GM10248 (cell line): ENCODE measurements around the gene MYRF.
A peak's percentile ranks its signal among the peaks of the same experiment; 100 is the strongest.

Experiments
- CTCF ChIA-PET: fragments of 300-600 bp; sonication (Branson Sonifier 250); formaldehyde crosslinking; extraction: SDS; loops from one replicate; lab custom pipeline; 2021; ENCODE audit warnings: antibody characterized with exemption; lab: Yijun Ruan, JAX
- POLR2A ChIA-PET: fragments of 350-650 bp; sonication (Branson Sonifier 250); formaldehyde crosslinking; extraction: SDS; loops from one replicate; lab custom pipeline; 2020; ENCODE audit warnings: antibody characterized with exemption; lab: Yijun Ruan, JAX
- DNase-seq: peaks from one replicate; pipeline ENCODE4 v3.0.0; 2012; ENCODE audit errors: extremely low spot score
- CTCF ChIP-seq: IDR thresholded peaks from 2 replicates; pipeline ENCODE4 v1.5.1; 2012; ENCODE audit warnings: mild to moderate bottlenecking, low read depth; ENCODE audit errors: extremely low read depth, missing control alignments, control extremely low read depth

MYRF gene

GRCh38 chr11:61724437-61724836 lies 28.0 kb upstream of the MYRF start:
- no peak for TF ChIP-seq CTCF
- CTCF ChIA-PET = interaction anchor here (0.8 to 8.2 kb wide), 5 partner anchors 9 to 208 kb away, joined by 3 to 56 read pairs (median 3); no protein-coding TSS in a partner anchor
- POLR2A ChIA-PET = no interaction called here
- no peak for DNase-seq

- CTCF ChIA-PET = interaction anchor here (1.0 to 1.1 kb wide), 2 partner anchors 44 to 356 kb away, joined by 3 to 4 read pairs; no protein-coding TSS in a partner anchor
- DNase-seq = no peak
- POLR2A ChIA-PET = no interaction called here
- no peak for TF ChIP-seq CTCF
Measured at GRCh38 chr11:61725781-61726231, 26.6 kb upstream of the MYRF start.

GRCh38 chr11:61726775-61727174 lies 25.7 kb upstream of the MYRF start:
- ChIA-PET CTCF (interaction anchor here (1.0 kb wide), 1 partner anchor 355 kb away, joined by 4 read pairs; no protein-coding TSS in a partner anchor), POLR2A (no interaction called here)
- TF ChIP-seq CTCF = no peak
- DNase-seq = no peak

GRCh38 chr11:61727401-61727811 lies 25.0 kb upstream of the MYRF start:
- no peak for TF ChIP-seq CTCF
- ChIA-PET CTCF (no interaction called here), POLR2A (no interaction called here)
- DNase-seq = no peak

- ChIA-PET POLR2A (no interaction called here), CTCF (interaction anchor here (0.9 to 2.2 kb wide), 4 partner anchors 13 to 90 kb away, joined by 3 to 5 read pairs (median 3); no protein-coding TSS in a partner anchor)
- peak; percentile 57 for DNase-seq
- peak; percentile 14 for TF ChIP-seq CTCF
Measured at GRCh38 chr11:61728066-61728939, 24.1 kb upstream of the MYRF start.

GRCh38 chr11:61728940-61729219 lies 23.6 kb upstream of the MYRF start:
- POLR2A ChIA-PET = no interaction called here
- CTCF ChIA-PET = interaction anchor here (0.6 to 2.2 kb wide), 6 partner anchors 14 to 90 kb away, joined by 3 to 5 read pairs (median 3); no protein-coding TSS in a partner anchor
- TF ChIP-seq CTCF = no peak
- peak; percentile 53 for DNase-seq
